Inflammatory macrophage treated with lipopolysaccharide for 4 hours (primary cell): Measurements from ENCODE around the gene ZFPM1.
A peak's percentile ranks its signal among the peaks of the same experiment; 100 is the strongest.
"Not testable (repeated sequence)": the region's sequence is repeated elsewhere in the genome, so short reads cannot be mapped to it uniquely, and the experiment has no call there.

Source experiments
- DNase-seq: peaks from one replicate; pipeline ENCODE4 v3.0.0-alpha.2; 2020

Gene ZFPM1

DNA sequence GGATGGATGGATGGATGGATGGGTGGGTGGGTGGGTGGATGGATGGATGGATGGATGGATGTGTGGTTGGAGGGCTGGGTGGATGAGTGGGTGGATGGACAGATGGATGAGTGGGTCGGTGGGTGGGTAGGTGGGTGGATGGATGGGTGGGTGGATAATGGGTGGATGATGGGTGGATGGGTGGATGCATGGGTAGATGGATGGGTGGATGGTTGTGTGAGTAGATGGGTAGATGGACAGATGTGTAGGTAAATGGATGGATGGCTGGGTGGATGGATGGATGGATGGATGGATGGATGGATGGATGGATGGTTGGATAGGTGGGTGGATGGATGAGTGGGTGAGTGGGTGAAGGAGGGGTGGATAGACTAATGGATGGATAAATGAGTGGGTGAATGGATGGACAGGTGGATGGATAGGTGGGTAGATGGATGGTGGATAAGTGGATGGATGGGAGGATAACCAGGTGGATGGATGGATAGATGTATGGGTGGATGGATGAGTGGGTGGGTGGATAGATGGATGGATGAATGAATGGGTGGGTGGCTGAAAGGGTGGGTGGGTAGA, 64.2 kb downstream of the ZFPM1 start:
- DNase-seq: not testable (repeated sequence)

DNA sequence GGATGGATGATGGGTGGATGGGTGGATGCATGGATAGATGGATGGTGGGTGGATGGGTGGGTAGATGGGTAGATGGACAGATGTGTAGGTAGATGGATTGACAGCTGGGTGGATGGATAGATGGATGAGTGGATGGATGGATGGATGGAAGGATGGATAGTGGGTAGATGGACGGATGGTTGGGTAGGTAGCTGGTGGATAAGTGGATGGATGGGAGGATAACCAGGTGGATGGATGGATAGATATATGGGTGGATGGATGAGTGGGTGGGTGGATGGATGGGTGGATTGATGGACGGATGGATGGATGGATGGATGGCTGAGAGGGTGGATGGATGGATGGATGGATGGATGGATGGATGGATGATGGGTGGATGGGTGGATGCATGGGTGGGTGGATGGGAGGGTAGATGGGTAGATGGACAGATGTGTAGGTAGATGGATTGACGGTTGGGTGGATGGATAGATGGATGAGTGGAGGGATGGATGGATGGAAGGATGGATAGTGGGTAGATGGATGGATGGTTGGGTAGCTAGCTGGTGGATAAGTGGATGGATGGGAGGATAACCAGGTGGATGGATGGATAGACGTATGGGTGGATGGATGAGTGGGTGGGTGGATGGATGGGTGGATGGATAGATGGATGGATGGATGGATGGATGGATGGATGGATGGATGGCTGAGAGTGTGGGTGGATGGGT, 65.5 kb downstream of the ZFPM1 start:
- DNase-seq: not testable (repeated sequence)

DNA sequence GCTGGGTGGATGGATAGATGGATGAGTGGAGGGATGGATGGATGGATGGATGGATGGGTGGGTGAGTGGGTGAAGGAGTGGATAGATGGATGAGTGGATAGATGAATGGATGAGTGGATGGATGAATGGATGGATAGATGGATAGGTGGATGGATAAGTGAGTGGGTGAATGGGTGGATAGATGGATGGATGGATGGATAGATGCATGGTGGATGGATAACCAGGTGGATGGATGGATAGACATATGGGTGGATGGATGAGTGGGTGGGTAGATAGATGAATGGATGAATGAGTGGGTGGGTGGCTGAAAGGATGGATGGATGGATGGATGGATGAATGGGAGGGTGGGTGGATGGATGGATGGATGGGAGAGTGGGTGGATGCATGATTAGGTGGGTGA, 66.2 kb downstream of the ZFPM1 start:
- no peak for DNase-seq

DNA sequence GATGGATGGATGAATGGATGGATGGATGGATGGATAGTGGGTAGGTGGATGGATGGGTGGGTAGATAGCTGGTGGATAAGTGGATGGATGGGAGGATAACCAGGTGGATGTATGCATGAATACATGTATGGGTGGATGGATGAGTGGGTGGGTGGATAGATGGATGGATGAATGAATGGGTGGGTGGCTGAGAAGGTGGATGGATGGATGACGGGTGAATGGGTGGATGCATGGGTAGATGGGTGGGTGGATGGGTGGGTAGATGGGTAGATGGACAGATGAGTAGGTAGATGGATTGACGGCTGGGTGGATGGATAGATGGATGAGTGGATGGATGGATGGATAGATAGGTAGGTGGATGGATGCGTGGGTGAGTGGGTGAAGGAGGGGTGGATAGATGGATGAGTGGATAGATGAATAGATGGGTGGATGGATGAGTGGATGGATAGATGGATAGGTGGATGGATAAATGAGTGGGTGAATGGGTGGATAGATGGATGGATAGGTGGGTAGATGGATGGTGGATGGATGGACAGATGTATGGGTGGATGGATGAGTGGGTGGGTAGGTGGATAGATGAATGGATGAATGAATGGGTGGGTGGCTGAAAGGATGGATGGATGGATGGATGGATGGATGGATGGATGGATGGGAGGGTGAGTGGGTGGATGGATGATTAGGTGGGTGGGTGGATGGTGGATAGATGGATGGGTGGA, 67.0 kb downstream of the ZFPM1 start:
- no peak for DNase-seq

DNA sequence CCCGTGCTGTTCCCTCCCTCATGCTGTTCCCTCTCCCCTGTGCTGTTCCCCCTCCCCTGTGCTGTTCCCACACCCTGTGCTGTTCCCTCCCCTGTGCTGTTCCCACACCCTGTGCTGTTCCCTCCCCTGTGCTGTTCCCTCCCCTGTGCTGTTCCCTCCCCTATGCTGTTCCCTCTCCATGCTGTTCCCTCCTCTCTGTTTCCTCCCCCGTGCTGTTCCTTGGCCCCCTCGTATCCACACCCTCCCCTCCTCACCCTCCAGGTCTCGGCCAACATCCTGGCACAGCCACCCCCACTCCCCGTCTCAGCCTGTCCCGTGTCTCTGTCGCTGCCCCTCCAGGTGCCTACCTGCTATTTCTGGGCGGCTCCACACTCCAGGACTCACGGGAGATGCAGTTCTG, 68.6 kb downstream of the ZFPM1 start:
- no peak for DNase-seq

DNA sequence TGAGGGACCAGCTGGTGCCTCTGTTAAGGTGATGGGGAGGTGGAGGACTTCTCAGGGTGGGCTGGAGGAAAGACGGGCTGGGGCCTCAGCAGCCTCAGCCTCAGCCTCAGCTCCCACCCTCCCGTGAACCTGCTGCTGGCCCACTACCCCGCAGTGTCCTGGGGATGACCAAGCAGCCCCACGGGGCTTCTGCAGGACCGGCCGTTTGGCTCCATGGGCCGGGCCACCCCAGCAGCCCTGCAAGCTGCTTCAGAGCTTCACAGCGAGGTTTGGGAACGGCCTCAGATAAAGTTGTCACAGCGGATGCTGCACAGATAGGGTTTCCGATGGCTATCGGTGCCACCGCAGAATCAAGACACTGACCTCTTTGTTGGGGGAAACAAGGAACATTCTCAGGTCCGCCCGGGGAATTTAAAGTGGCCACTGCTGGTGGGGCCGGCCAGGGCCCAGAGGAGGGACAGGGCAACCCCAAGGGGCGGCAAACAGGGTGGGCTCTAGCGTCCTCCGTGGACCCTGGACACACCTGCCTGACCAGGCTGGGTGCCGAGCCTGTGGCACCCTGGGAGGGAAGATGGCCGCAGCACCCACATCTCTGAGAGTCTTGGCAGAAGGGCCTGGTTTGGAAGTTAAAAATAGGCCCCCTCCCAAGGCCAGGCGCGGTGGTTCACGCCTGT, 69.3 kb downstream of the ZFPM1 start:
- no peak for DNase-seq

DNA sequence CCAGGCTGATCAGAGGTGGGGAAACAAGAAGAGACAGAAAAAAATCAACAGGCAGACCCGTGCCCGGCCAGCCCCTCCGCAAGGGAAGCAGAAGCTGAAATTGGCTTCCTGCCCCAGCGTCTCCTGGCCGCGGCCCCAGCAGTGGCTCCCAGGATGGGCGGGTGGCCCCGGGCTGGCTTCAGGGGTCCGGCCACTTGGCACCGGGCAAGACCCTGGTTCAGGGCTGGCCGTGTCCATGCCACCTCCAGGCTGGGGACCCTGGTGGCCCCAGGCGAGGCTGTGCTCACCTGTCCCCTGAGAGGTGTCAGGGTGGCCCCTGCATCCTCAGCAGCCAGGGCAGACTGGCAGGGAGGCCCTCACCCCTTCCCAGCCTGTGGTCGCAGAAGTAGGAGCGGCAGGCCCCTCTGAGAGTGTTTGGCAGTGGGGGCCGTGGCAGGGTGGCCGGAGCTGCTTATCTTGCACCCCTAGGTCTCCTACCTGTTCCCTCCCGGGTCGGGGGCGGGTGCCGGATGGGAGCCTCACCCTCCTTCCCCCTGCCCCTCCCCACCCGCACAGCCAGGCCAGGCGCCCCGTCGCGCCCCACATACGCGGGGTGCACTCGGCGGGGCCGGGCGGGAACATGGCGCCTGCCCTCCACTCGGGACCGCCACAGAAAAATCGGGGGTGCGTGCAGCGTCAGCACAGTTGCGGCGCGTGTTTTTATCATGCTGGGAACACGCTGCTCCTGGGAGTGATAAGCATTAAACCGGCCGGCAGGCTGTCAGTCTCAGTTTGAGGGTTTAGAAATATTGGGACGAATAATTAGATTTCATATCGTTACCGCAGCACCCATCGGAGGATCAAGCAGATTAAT, 70.5 kb downstream of the ZFPM1 start:
- DNase-seq: no peak

DNA sequence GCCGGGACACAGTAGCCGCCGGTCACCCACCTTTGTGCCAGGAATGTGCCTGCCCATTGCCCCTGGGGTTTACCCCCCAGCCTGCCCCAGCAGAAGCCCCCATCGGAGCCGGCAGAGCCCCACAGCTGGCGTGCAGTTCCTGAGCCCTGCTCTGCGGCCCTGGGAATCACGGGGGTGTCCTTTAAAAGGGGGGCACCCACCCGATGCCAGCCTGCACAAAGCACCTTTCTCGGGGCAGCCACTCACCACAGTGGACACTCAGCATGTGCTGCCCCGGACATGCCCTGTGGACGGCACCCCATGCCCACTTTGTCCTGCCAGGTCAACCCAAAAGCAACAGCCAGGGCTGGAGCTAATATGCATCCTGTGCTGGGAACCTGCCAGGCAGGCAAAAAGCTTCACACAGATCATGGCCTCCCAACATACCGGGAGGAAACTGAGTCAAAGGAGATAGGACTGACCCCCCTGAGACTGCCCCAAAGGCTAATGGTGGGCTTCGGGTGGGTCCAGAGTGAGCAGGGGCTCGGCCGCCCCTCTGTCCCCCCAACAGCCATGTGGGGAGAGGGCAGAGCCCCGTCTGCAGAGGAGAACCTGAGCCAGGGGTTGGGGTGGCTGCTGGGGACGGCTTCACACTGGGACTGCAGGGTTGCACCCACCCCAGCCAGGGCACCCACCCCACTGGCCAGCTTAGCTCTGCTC, 71.3 kb downstream of the ZFPM1 start:
- no peak for DNase-seq

DNA sequence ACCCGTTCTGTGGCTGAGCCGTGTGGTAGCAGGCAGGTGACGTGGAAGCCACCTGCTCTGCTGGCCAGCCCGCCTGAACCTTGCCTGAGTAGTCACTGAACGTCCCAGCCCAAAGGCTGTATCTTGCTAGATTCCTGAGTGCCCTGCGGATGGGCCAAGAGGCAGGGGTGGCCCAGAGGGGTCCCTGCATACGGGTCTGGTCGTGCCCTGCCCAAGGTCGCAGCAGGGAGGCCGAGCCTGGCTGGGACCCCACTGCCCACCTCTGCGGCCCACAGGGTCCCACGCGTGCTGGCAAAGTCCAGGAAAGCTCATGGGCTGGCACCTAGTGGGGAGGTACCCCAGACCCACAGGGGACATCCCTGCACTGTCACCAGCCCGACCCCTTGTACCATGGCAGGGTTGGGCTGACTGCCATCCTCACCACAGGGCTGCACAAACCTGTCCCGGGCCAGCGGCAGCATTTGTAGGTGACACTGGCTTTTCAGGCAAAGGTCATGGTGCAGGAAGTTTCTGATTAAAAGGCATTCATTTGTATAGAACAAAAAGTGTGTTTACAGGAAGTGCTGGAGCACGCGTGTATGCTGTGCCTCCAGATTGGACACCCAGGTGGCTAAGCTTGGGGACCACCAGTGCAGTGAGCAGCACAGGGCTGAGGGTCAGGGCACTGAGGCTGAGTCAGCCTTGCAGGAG, 72.0 kb downstream of the ZFPM1 start:
- DNase-seq: no peak

DNA sequence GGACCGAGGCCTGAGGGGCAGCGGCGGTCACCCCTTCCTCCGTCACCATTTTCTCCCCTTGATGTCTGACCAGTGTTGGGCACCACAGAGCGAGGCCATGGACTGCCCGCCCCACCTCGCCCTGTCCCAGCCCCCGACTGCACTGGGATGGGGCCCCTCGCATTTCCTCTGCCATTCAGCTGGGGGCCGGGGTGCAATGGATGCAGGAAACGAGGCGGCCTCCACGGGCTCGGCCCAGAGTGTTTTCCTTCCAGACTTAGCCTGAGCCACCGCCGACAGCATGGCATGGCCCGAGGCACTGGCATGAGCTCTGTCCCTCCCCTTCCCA, 72.5 kb downstream of the ZFPM1 start:
- DNase-seq: no peak

DNA sequence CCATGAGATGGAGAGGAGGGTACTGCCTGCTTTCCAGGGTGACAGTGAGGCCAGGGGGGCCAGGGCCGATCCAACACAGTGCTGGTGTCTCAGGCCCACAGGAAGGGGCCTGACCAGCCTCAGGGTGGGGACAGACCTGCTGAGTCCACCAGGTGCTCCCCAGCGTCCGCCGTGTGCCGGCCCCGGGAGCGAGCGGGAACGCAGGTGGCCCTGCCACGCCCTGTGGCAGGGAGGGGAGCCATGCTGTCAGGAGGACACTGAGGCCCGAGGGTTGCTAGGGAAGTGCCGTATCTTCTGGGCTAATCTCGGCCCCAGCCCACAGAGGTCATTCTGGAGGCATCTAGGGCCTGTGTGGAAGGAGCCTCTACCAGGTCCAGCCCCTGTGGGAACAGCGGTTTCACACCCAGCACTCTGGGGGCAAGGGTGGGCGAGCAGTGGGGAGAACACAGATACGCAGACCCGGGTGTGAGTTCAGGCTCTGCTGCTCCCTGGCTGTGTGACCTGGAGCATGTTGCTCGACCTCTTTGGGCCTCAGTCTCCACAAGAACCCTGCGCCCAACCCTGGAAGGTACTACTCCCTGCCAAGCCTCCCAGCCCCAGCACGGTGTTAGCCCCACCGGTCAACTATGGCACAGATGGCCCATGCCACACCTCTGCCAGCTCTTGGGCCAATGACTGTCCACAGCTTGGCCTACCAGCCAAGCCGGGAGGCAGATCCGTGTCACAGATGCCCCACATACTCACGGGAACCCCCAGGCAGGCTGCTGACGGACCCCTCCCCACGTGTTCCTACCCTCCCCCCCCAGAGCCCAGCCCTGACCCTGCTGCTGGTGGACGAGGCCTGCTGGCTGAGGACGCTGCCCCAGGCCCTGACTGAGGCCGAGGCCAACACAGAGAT, 73.2 kb downstream of the ZFPM1 start:
- no peak for DNase-seq

DNA sequence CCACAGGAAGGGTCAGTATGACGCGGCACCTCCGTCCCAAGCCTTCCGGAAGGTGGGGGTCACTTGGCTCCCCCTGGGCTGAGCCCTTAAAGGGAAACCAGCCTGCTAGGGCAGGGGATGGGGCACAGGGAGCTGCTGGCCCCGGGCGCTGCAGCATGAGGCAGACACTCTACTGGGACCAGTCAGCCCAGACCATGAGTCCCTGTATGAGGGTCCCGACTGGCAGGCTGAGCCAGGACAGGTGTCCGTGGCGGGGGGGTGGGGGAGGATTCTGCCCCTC, 73.8 kb downstream of the ZFPM1 start:
- no peak for DNase-seq

DNA sequence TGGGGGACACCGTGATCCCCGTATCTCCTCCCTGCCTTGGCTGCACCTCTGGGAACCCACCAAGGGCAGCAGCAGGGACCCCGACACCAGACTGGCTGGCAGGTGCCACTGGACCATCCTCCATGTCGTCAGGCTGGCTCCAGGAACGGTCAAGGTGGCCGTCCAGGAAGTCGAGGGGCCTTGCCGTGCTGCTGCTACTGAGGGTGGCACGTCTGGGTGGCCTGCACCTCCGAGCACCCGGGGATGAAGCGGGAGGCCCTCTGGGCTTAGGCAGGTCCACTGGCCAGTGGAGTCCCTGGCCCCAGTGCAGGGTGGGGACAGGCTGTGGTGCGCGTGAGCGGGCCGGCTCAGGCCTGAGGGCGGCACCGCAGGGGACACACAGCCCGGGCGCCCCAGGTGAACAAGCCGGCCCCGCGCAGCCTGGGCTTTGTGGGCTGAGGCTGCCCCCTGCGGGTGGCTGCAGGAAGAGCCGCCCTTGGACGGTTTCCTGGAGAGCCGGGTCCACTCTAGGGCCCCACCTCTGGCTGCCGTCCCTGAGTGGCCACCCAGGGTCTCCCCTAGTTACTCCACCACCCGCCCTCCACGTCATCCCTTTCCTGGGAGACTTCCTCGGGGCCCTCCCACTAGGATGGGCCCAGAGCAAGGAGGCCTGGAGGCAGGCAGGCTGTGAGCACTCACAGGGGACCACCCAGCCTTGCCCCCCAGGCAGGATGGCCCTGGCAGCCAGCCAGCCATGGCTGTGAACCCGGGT, 74.3 kb downstream of the ZFPM1 start:
- peak; percentile 31 for DNase-seq

DNA sequence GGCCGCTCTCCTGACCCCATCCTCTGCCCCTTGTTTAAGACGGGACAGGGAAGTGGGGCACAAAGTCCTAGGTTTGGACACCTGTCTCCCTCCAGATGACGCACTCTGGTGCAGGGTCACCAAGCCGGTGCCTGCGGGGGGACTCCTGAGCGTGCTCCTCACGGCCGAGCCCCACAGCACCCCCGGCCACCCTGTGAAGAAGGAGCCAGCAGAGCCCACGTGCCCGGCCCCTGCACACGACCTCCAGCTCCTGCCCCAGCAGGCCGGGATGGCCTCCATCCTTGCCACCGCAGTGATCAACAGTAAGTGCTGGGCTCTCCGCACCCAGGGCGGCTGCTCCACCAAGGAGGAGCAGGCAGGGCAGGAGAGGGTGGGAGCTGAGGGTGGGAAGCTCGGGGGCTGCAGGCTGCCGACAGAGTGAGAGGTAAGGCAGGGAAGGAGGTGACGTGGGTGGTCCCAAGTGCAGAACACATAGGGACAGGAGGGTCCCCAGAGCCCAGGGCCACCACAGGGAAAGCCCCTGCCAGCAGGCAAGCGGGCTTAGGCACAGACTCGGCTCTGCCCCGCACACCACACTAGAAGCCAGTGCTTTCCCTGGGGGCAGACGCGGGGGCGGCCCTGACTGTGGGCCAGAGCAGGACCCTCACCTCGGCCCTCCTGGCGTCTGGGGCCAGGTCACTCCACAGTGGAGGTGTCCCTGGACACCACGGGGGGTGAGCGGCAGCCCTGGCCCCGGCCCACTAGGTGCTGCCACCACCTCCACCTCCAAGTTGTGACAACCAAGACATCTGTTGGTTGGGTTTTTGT, 75.1 kb downstream of the ZFPM1 start:
- no peak for DNase-seq

DNA sequence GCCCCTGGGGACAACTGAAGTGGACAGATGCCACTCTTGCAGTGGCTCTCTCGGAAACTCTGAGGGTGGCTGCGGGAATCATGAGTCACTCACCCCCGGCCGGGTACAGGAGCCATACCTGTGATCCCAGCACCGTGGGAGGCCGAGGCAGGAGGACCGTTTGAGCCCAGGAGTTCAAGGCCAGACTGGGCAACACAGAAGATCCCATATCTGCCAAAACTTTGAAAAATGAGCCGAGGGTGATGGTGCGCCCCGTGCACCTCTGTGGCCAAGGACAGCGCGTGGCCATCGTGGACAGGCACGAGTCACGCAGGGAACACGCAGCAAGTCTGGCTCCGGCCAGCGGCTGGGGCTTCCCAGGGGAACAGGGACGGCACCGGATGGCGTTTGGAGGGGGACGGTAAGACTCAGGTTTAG, 75.8 kb downstream of the ZFPM1 start:
- DNase-seq: no peak

DNA sequence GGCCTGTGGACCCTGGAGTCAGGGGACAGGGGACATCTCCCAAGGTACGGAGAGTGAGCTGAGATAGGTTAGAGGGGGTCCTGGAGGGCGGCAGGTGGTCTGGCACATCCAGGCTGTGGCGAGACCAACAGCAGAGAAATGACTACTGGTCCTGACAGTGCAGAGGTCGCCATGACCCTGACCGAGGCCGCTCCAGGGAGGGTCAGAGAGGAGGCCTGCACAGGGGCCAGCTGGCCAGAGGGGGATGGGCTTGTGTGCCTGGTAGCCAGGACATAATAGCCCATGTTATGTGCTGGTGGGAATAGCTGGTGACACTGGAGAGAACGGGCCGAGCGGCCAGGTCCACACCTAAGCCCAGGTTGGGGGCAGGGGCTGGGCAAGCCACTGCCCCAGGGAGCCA, 76.5 kb downstream of the ZFPM1 start:
- no peak for DNase-seq

DNA sequence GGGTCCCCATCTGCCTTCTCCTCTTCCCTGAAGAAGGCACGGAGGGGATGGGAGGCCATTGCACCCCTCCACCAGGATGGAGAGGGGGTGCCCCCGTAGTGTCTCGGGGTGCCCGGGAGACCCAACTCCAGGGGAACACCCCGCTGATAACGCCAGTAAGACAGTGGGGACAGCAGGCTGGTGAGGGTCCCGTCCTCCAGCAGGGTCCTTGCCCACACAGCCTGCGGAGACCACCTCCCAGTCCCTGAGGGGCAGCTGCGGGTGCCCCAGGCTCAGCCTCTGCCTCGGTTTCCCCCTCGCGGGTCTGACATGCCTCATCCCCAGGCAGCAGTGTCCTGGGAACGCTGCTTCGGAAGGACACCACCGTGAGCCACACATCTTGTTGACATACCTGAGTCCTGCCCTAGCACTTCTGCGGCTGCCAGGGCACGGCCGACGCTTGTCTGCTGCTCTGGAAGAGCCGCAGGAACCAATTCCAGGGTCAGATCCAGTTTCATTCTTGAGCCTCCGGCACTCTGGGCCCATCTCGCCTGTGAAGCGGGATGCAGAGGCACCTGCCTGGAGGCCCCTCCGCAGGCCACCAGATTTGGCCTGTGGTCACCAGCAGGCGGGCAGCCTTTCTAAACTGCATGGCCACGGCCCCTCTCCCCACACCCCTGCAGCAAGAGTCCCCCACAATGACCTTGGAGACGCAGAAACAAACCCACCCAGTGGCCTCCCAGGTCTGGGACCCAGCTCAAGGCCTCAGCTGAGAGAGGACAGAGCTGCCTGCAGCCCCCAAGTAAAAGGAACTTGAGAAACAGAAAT, 77.2 kb downstream of the ZFPM1 start:
- no peak for DNase-seq

DNA sequence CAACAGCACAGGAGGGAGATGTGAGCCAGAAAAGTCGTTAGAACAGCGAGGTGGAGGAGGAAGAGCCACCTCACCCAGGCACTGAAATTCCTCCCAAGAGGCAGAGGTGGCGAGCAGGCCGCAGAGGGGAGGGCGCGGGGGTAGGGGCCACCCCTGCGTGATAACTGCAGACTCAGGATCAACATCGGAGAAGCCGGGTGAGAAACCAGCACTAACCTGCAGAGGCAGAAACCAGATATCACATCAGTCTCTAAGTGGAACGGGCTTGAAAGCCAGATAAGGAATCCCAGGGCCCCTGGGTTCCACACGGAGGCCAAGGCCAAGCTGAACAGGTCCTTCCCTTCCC, 77.8 kb downstream of the ZFPM1 start:
- no peak for DNase-seq

DNA sequence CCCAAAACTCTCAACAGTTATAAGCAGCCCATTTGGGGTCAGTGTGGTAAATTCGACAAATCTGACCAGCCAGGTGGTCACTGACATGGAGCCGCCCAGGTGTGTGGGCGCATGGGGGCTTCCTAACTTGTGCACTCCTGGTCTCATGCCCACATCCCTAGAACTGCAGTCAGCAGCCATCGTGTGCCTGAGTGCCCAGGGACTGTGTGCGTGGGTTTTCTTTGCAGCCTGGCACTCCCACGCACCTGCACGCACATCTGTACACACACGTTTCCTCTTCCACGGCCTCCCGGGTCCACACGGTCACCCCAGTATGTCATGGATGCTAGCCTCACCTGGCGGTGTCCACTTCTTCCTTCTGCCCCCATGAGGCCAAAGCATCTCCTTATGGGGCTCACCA, 78.3 kb downstream of the ZFPM1 start:
- DNase-seq: no peak
